NCI-H510A (cell line): ENCODE measurements around the gene ZDHHC22.

Experiments used
- DNase-seq: peaks from one replicate; lab custom pipeline; 2025; lab: John Stamatoyannopoulos, UW

ZDHHC22 gene

GRCh38 chr14:77157740-77158139, 16.1 kb upstream of the ZDHHC22 start:
- DNase-seq = no peak

DNA sequence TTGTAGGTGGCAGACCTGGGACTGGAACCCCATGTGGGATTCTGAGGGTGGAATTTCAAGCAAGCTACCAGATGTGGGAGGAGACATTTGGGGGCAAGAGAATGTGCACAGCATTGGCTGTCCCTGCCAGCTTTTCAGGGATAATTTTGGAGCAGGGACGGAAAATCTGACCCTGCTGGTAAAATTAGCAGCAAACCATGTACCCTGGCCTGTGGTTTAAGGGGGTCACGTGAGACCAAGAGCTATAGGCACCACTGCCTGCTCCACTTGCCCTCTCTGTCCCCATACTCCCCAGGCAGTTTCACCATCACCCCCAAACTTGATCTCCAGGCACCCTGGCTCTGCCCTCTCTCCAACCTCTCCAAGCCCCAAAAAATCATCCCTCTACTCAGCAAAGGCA, 13.5 kb upstream of the ZDHHC22 start:
- no peak for DNase-seq

- DNase-seq = no peak
These were observed 12.8 kb upstream of the ZDHHC22 start for GRCh38 chr14:77154421-77154820.

DNA sequence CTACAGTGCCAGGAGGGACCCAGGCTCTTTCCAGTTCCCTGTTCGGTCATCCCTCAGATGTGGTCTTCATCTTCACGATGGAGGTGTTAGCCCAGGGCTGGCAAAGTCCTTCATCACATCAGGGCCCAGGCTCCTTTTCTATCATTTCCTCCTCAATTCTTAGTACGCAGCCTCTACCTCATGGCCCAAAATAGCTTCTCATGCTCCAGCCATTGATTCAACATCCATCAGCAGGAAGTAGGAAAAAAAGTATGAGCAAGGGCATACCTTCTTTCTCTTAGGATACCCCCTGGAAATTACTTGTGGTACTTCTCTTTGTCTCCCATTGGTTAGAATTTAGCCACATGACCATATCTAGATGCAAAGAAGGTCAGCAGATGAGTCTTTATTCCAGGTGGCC, 12.2 kb upstream of the ZDHHC22 start:
- DNase-seq = no peak

DNA sequence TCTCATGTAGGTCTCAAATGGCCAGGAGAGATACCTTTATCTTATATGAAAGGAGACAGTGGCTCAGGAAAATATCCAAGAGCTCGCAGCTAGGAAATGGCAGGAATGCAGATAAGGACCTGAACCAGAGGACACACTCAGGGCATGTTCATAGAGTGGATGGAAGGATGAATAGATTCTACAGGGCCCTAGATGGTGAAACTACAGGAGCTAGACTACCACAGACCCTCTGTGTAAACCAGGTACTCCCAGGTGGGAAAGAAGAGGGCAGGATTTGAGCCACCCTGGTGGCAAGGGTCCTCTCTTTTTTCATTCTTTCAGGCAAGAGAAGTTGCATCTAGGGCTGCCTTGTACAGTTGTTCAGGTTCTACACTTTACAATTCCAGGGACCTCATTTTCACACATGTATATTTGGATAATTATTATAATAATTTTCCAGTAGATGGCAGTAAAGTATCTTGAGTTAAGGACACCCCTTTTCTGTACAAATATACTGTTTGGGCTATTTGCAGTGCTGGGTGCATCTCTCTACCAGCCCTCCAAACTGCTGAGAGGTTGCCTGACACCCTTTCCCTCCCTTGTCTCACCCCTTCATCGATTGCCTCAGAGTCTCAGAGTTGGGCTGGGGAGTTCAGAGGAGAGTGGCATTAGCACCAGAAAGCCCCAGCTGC, 10.5 kb upstream of the ZDHHC22 start:
- peak; percentile 17 for DNase-seq

- no peak for DNase-seq
These were observed 9.7 kb upstream of the ZDHHC22 start for GRCh38 chr14:77151245-77151644.

DNA sequence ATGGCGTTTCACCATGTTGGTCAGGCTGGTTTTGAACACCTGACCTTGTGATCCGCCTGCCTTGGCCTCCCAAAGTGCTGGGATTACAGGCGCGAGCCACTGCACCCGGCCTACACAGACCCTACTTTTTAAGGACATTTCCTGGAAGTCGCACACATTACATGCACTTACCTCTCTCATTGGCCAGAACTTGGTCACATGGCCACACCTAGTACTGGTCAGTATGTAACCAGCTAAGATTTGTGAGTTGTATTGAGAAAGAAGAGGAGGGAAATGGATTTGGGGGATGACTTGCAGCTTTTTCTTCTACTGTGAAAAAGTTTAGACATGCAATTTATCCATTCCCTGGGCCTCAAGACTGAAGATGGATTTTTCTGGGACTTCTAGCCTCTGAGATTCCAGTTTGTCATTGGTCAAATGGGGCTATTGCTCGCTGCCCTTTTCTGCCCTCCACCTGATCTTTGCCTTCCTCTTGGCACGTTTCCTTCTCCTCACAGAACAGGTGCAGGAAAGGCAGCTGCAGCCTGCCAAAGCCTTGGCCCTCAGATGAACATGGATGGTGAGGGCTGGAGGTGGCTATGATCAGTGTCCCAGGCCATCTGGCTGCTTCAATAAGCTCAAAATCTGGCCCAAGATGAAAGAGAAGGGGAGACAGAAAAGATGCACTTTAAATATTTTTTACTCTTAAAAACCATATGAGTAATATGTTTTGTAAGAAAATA, 7.1 kb upstream of the ZDHHC22 start:
- DNase-seq = peak; percentile 17

- DNase-seq = no peak
These were observed 4.6 kb upstream of the ZDHHC22 start for GRCh38 chr14:77145975-77146740.

DNA sequence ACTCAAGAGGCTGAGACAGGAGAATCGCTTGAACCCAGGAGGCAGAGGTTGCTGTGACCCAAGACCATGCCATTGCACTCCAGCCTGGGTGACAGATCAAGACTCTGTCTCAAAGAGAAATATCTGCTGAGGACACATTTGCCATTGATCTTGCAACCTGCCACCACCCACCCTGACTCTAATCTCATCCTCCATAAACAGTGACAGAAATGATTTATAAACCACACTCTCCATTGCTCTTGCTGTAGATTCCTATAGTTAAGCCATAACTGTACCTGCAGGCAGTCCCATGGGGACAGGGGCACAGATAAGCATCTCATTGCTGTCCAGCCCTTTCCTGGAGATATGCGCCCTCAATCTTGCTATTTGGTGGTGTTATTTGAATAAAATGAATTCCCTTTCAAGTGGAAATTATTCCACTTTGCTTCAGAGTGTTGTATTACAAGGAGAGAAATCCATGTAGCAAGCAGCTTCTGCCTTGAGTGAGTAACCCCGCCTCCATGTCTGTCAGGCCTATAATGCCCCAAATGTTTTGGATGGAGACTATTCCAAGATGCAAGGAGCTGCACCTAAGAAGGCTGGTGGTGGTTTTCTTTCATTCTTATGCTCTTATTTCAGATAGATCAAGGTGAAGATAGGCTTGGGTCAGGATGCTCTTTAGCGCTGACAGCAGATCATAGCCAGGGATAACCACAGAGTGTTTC, 3.0 kb upstream of the ZDHHC22 start:
- DNase-seq = no peak

GRCh38 chr14:77143071-77143470, 1.5 kb upstream of the ZDHHC22 start:
- no peak for DNase-seq

DNA sequence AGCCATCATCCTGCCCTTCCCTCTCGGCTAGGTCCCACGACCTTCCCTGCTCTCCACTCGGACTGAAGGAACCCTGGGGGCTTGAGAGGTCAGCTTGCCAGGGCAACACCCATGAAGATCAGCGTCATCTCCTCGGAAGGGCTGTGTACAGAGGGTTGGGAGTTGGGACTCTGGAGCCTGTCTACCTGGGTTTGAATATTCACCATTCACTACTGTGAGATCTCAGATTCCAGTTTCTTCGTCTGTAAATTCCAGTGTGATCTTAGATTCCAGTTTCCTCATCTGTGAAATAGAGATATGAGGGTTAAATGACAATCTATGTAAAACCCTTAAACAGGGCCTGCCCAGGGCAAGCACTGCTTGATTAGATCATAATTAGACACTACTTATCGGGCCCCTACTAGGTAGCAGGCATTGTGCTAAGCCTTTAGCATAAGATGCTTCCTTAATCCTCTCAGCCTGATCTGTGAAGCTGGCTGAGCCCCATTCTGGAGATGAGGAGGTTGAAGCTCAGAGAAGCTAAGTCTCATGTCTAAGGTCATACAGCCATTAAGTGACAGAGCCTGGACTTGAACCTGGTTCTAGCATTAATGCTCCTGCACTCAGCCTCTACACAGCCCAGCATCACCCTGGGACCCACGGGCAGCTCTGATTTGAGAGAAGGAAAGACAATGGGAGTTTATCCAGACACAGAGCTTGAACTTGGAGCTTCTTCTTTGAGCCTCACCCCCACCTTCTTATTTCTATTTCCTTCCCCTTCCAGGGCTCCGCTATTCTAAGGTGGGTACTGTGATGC, 612 bp upstream of the ZDHHC22 start:
- DNase-seq = no peak

DNA sequence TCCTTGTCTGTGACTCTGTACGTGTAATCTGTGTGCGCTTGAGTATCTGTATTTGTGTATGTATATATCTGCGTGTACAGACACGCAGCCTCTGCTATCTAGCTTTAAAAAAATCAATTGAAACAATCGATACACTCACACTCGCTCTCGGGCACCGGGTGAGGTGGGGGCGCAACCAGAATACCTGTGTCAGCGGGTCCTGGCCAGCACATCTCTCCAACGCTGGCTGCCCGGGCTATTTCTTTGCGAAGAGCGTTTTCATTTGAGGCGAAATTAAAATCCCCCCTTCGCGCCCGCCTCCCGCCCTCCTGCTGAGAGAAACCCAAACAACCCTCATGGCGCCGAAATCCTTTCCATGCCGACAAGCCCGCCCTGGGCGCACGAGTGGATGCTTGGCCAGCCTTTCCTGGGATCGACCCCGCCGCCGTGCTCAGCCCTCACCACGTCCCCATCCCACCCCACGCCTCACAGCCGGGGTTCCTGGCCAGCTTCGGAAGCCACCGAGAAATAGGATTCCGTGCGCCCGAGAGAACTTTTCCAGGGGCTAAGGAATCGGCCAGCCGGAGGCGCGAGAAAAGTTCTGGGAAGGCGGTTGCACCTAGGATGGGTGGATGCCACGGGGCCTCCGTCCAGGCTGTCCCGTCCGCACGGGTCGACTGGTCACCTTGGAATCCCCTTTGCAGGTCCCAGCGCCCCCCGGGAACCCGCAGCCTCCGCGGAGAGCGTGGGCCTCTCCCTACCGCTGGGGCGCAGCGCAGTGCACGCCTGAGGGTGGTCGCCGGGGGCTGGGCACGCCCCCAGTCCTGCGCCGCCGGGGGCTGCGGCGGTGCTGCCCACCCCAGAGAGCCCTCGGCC, 1.0 kb downstream of the ZDHHC22 start:
- peak; percentile 19 for DNase-seq

GRCh38 chr14:77139540-77140358, 1.8 kb downstream of the ZDHHC22 start:
- DNase-seq = peak; percentile 33

DNA sequence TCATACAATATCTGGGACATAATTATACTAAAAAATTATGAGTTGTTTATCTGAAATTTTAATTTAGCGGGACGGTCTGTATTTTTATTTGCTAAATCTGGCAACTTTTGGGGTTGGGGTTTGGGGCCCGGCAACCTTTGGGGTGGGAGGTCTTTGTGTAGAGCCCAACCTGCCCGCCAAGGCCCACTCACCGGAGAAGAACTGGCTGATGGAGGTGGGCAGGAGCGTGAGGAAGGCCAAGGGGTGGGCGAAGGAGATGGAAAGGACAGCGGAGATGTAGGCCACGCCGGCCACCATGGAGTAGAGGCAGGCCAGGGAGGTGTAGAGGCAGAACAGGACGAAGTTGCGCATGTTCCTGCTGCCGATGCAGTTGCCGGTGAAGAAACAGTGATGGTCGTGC, 2.6 kb downstream of the ZDHHC22 start:
- no peak for DNase-seq

DNA sequence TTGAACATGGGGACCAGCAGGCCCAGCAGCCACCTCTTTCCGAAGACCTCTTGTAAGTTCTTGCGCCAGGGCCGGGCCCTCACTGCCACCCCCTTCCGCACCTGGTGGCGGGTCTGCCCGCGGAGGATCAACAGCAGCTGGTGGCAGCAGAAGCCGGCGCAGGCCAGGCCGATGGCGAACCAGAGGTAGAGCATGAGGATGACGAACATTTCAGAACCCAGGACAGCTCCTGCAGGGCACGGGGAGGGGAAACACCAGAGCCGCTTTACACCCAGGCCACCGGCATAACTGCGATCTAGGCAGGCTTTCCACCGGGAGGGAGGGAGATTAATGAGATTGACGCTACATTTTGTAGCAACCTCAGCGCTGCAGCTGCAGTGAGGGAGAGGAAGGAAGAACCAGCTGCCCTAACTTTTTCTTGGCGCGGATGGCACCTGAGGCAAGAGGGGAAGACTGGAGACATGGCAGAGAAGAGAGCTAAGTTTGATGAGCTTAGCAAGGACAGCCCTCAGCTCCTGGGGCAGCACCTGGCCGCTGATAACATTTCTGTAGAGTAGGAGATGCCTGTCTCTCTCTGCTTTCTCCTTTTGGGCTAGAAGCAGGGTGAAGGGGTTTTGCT, 7.8 kb downstream of the ZDHHC22 start:
- DNase-seq = no peak

GRCh38 chr14:77131871-77132486, 9.6 kb downstream of the ZDHHC22 start:
- DNase-seq = no peak

DNA sequence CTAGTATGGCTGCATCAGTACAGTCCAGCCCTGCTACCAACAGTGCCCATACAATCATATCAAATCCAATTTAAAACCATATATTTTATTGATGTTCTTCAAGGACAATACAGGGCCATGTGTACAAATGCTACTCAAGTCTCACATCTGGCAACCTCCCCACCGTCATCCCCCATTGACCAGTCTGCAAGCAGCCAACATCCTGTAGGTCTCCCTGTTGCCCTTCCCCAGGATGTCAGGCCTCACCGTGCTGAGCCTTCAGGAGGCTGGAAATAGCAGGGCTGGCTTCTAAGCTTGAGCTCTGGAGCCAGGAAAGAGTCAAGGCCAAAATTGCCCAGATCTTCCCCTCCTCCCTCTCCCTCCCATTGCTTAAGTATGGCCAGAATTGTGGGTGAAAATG, 10.4 kb downstream of the ZDHHC22 start:
- DNase-seq = no peak

DNA sequence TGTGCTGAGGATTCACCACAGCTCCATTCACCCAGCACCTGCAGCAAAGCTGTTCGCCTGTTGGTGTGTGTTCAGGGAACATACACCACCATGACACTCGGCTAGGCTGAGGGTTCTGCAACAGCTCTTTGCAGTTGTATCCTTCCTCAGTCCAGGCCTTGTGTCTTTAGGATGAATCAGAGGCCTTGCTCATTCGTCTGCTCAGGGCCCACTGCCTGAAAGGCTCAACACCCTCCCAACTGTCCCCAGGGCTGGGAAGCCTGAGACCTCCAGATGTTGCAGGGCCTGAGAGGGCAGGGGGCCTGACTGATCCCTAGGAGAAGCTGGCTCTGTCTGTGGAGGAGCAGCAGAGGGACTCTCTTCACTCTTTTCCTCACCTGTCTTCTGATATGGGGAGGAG, 11.2 kb downstream of the ZDHHC22 start:
- no peak for DNase-seq

- no peak for DNase-seq
These were observed 13.1 kb downstream of the ZDHHC22 start for GRCh38 chr14:77128414-77128891.
